ENCODE results near the gene WNT7A. TPM values are rescaled to one million over a fixed set of nuclear protein-coding genes. Genes with fewer than 3 reads are reported as not detected.

The WNT7A gene
- total RNA-seq, 1 donor from 2014 or later: 0.16 TPM

GRCh38 chr3:13792051-13792490 is 87.8 kb downstream of the WNT7A start:
- no peak for ATAC-seq

GRCh38 chr3:13791198-13792050 is 88.4 kb downstream of the WNT7A start:
- ATAC-seq: no peak

DNA sequence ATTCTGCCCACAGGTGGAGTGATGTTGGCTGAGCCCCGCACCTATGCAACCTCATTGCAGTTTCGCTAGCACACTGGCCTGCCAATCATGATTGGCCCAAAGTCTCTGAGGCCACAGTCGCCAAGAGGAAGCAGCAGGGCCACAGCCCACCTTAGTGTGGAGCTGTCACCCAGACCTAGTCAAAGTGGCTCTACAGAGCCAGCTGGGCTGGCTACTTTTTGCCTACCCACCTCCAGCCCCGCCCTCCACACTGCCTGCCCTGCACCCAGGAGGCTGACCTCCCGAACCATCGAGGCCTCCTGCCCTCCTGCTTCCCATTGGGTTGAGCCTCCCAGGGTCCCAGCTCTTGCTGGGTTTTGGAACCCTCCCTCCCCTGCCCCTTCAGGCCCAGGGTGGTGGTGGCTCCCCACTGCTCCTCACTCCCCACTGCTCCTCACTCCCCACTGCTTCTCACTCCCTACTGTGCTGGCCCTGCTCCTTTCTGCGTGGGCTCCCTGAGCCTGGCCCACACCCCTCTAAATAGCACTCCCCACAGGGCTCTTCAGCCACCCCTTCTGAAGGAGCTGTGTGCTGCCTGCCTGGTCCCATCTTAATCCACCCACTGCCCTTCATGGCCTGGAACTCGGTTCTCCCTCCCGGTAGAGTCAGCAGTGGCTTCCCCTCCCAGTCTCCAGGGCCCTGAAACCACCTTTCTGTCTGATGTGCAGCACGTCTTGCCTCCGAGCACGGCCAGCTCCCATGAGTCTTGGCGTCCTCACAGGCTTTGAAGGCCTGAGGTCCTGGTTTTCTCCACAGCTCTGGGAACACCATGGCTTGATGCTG is 89.3 kb downstream of the WNT7A start:
- ATAC-seq: no peak

GRCh38 chr3:13788522-13789424 is 91.1 kb downstream of the WNT7A start:
- ATAC-seq: no peak

DNA sequence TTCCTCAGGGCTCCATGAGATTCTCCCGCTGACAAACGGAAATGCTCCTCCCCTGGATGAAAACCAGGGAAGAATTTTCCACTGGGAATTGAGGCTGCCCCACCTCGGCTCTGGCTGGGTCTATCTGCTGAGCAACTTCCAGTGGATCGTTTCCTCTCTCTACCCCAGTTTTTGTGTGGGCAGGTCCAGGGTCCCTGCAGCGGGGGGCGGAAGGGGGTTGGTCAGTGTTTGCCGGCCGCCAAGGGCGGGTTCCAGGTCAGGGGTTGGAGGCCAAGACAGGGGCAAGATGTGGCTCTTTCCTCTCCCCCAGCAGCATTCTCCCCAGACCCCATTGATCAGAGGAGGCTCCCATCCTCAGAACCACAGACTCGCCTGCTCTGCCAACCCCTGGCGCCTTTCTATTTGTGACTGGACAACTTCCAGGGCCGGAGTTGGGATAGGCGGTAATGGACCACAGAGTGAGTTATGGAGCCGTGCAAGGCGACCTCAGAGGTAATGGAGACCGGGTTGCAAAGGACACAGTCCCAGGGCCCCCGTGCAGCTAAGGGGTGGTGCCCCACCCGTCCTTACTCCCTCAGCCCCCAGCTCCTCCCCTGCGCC is 92.2 kb downstream of the WNT7A start:
- no peak for ATAC-seq

DNA sequence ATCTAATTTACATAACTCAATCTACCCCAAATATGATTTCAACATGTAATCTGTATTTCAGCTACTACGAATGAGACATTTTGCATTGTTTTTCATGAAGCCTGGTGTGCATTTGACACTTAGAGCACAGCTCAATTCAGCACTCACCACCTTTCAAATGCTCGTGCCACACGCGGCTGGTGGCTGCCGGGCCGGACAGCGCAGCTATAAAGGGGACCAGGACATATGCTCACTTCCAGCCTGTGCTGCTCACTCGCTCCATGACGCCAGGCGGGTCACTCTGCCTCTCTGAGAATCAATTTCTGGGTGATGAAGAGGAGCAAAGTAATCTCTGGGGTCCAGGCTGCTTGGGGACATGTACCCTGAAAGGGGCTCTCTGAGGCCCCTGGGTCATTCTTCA is 93.1 kb downstream of the WNT7A start:
- no peak for ATAC-seq

DNA sequence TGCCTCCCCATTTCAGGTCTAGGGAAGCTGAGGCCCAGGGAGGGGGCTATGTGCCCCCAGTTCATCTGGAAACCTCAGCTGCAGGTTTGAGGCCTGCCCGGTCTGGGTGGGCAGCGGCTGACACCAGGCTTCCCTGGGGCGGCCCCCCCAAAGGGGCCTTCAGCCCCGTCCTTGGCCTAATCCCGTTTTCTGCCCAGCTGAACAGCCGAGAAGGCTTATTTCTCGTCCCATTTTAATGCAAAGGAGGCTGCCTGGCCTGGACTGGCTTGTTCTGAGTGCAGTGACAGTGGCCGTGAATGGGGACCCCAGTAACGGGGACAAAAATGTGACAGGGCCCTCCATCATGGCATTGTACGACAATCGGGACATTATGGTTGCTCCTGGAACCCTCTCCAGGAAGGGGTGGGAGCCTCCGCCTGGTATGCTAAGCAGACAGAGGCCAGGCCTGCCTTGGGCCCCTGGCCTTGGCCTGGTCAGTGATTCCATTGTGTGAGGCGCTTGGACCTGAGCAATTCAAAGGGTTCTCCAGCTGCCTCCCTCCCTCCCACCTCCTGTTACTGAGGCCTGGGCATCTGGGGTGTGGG is 93.9 kb downstream of the WNT7A start:
- ATAC-seq: no peak

- no peak for ATAC-seq
Observed at GRCh38 chr3:13785351-13785750, 94.5 kb downstream of the WNT7A start.

DNA sequence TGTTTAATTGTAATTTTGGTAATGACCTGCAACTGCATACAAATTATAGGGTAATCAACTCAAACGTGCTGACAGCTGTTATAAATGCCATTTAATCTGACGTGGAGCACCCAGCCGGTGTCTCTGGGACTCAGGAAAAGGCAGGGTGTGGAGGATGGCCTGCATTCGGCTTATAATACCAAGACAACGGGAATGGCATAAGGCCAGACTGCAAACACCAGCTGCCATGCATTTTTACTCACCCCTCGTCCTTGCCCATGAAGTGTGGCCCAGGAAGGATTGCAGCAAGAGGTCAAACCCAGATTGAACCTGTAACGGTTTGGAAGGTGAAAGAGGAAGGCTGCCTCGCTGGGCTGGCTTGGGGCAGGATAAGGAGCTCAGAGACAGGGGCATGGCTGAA is 96.4 kb downstream of the WNT7A start:
- no peak for ATAC-seq

GRCh38 chr3:13782501-13782900 is 97.4 kb downstream of the WNT7A start:
- no peak for ATAC-seq

GRCh38 chr3:13781417-13781816 is 98.5 kb downstream of the WNT7A start:
- no peak for ATAC-seq

DNA sequence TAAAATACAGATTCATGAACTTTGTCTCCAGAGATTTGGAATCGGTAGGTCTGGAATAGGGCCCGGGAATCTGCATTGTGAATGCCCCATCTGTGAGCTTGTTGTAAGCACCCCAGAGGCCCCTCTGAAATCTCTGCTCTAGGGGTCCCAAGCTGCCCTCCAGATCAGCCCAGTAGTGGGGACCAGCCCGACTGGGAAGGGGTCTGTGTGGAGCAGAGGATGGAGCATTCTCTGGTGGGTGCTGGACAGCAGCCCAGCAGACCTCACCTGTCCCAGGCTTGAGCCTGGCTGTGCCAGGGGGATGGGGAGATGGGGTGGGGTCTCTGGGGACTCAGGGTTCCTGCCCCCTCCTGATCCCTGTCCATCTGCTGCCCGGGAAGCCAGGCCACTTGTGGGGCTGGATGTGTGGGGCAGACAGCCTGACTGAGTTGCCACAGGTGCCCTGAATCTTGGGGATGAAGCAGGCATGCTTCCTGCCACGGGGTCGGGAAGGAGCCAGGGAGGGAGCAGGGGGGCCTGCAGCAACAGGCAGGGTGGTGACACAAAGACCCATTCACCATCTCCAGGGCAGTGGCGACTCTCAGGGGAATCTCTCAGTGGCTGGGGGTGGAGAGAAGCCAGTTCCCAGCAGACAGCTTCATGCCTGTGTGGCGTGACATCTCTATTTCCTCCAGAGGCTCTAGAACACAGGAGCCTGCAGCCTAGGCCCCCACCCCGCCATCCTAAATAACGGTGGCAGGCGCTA is 99.3 kb downstream of the WNT7A start:
- no peak for ATAC-seq

DNA sequence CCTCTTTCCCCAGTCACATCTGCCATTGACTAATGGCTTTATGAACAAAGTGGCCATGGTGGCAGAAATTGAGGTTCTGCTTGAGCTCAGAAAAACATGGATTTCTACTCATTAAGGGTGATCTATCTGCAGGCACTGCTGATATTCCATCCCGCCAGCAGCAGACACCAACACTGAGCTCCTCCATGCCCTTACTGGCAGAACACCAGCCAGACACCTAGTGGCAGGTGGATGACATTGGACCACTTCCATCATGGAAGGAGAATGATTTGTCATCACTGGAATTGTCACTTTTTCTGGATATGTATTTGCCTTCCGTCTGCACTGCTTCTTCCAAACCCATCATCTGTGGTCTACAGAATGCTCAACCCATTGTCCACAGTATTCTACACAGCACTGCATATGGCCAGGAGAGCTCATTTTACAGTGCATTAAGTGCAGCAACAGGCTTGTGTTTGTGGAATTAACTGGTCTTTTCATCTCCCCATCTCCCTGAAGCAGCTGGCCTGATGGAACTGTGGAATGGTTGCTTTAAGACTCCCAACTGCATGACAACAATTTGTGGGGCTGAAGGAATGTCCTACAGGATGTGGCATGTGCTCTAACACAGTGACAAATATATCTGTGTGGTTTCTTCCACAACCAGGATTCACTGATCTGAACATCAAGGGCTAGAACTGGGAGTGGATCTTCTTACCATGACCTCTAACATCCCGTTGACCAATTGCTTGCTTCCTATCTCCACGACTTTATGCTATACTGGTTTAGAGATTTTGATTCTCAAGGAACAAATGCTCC is 103.4 kb downstream of the WNT7A start:
- no peak for ATAC-seq

DNA sequence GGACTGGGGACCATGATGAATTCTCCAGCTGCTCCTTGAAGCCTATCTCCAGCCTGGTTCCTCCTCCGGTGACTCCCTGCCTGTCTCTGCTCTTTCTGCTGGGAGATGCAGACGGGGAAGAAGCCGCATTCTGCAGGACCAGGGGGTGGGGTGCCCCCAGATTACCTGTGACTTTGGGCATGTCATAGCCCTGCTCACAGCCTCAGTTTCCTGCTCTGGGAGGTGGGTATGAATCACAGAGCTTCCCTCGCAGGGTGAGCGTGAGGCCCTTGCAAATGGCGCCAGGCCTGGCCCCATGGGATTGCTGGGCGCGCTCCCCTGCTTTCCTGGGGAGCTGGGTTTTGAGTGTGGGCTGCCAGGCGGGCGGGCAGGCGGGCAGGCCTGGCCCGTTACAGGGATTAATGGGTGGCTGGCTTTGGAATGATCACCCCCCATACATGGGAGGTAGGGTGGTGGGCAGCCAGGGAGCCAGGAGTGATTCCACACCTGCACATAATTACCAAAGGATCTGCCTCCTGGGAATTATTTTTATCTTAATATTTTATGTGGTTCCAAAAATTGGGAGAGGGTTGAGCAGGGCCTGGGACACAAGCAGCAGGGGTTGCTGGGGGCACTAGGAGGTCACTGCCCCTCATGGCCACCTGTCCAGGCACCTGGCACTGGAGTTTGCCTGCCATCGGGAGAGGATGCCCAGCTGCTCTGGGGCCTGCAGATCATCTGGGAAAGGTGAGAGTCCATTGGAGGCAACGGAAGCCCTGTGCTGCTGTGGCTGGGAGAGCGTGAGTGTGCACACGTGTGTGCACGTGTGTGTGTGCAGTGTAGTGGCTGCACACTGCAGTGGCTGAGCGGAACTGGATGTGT is 106.8 kb downstream of the WNT7A start:
- ATAC-seq: no peak

DNA sequence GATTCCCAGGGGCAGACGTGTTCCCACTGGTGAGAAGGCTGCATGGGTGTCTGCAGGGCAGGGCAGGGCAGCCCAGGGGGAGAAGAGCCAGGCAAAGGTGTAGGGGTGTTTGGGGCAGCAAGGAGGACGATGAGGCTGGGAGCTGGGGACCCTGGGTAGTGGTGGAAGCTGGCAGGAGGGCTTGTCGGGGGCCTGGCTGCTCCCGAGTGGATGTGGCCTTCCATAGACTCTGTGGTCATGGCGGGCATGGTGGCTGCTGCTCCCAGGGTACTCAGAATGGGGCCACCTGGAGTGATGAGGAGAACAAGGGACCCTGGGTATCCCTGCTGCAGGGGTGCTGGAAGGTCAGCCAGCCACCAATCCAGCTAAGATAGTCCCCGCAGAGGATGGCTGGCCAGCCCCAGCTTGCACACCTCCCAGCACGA is 107.5 kb downstream of the WNT7A start:
- no peak for ATAC-seq

- no peak for ATAC-seq
Observed at GRCh38 chr3:13771496-13771895, 108.4 kb downstream of the WNT7A start.

DNA sequence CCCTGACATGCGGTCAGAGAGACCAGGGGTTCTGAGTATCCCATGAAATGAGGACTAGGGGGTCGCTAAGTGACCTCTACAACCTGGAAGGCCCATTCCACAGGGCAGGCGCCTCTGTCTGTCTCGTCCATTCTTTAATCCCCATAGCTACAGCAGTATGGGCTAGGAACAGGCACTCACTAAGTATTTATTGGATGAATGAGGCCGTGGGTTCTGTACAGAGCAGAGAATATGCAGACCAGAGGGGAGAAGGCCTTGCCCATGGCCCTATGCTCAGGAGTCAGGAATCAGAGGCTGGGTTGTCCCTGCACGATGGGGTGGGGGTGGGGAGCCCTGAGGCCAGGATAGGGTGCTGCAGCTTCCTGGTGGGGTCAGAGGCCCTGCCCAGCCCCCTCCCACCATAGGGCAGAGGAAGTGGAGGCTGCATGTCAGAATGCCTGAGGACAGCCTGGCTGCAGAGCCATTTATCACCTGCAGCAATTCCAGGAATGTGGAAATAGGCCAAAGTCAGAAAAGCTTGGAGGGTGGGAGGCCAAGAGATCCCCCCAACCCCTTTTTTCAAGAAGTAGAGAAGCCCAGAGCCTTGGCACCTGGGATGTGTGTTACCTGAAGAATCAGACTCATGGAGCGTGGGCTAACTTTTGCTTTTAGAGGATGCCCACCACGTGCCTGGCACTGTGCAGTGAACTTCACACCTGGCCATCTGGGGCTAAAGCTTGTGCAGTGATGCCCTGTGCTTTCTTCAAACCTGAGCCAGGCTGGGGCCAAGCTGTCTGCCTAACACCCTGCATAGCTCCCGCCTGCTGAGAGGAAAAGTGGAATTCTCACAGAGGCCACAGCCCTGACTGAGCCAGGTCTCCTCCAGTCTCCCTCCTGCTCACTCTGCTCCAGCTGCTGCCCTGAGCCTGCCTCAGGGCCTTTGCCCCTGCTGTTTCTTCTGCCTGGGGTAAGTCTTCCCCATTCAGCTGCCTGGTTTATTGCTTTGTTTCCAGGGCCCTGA is 109.4 kb downstream of the WNT7A start:
- ATAC-seq: no peak

DNA sequence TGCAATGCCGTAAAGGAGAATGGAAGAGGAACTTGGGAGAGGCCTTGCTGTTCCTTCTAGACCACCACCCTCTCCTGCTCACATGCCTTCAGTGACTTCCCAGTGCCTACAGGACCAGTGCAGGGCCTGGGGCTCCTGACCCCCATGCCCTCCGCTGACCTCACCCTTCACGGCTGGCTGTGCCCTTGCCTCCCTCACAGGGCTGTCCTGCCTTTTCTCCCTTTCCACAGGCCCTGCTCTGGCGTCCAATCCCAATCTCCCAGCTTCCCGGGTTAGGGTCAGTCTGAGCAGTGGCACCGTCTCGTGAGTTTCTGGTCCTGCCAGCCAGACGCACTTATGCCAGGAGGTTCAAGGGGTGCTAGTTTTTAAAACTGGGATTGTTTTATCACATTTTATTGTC is 110.4 kb downstream of the WNT7A start:
- ATAC-seq: no peak
